ENCODE data around the gene SLC43A1. TPM values are rescaled to one million over a fixed set of nuclear protein-coding genes. Genes with fewer than 3 reads are reported as not detected.
A peak's percentile ranks its signal among the peaks of the same experiment; 100 is the strongest.

The SLC43A1 gene
- total RNA-seq, 1 experiment from 2014 or later: 27.1 TPM

DNA sequence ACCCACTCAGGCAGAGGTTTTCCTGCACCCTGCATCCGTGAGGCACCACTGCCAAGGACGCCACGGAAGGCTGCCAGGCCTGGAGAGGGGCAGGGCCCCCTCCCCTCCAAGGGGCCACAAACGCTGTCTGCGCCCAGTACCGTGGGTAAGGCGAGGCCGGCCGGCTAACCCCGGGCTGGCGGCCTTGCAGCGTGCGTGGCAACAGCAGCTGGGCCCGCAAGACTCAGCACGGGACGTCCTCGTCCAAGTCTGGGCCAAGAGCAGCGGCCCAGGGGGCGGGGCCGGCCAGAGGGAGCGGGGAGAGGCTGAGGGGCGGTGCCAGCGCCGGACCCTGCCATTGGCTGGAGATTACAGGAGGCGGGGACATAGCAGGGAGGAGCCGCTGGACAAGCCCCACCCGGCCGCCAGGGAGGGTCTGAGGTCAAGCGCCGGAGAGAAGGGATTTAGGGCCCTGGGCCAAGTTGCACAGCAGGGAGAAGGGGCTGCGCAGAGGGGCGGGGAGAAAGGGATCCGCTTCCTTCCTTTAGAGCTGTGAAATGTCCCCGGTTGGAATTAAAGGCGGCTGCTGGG, 16.0 kb downstream of the SLC43A1 start (continued):
- TF ChIP-seq, protein P1, sequence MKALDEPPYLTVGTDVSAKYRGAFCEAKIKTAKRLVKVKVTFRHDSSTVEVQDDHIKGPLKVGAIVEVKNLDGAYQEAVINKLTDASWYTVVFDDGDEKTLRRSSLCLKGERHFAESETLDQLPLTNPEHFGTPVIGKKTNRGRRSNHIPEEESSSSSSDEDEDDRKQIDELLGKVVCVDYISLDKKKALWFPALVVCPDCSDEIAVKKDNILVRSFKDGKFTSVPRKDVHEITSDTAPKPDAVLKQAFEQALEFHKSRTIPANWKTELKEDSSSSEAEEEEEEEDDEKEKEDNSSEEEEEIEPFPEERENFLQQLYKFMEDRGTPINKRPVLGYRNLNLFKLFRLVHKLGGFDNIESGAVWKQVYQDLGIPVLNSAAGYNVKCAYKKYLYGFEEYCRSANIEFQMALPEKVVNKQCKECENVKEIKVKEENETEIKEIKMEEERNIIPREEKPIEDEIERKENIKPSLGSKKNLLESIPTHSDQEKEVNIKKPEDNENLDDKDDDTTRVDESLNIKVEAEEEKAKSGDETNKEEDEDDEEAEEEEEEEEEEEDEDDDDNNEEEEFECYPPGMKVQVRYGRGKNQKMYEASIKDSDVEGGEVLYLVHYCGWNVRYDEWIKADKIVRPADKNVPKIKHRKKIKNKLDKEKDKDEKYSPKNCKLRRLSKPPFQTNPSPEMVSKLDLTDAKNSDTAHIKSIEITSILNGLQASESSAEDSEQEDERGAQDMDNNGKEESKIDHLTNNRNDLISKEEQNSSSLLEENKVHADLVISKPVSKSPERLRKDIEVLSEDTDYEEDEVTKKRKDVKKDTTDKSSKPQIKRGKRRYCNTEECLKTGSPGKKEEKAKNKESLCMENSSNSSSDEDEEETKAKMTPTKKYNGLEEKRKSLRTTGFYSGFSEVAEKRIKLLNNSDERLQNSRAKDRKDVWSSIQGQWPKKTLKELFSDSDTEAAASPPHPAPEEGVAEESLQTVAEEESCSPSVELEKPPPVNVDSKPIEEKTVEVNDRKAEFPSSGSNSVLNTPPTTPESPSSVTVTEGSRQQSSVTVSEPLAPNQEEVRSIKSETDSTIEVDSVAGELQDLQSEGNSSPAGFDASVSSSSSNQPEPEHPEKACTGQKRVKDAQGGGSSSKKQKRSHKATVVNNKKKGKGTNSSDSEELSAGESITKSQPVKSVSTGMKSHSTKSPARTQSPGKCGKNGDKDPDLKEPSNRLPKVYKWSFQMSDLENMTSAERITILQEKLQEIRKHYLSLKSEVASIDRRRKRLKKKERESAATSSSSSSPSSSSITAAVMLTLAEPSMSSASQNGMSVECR (CRISPR knock-in tag; IDR thresholded peaks at IDR 0.05; ENCODE audit: borderline replicate concordance): no peak
- TF ChIP-seq SP1 (CRISPR knock-in tag; conservative IDR thresholded peaks at IDR 0.05) (peak; percentile 70; the same call in 1 of the 2 replicates), ZNF423 (CRISPR knock-in tag; IDR thresholded peaks at IDR 0.05) (no peak), RORB (CRISPR knock-in tag; IDR thresholded peaks at IDR 0.05) (no peak), ZNF416 (CRISPR knock-in tag; IDR thresholded peaks at IDR 0.05) (no peak), ZBTB21 (CRISPR knock-in tag; IDR thresholded peaks at IDR 0.05; ENCODE audit: borderline replicate concordance) (no peak), EMX1 (CRISPR knock-in tag; IDR thresholded peaks at IDR 0.05) (no peak), HMGA2 (CRISPR knock-in tag; IDR thresholded peaks at IDR 0.05) (no peak), TEAD1 (CRISPR knock-in tag; IDR thresholded peaks at IDR 0.05) (no peak), SOX15 (CRISPR knock-in tag; IDR thresholded peaks at IDR 0.05) (no peak), ZNF671 (CRISPR knock-in tag; IDR thresholded peaks at IDR 0.05) (no peak), ETV6 (CRISPR knock-in tag; IDR thresholded peaks at IDR 0.05) (no peak), KAT7 (CRISPR knock-in tag; IDR thresholded peaks at IDR 0.05; ENCODE audit: borderline replicate concordance) (no peak), MXD4 (CRISPR knock-in tag; IDR thresholded peaks at IDR 0.05; ENCODE audit: borderline replicate concordance) (no peak)
- TF ChIP-seq, protein P2, sequence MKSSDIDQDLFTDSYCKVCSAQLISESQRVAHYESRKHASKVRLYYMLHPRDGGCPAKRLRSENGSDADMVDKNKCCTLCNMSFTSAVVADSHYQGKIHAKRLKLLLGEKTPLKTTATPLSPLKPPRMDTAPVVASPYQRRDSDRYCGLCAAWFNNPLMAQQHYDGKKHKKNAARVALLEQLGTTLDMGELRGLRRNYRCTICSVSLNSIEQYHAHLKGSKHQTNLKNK (CRISPR knock-in tag; IDR thresholded peaks at IDR 0.05): no peak
- TF ChIP-seq, protein P3, sequence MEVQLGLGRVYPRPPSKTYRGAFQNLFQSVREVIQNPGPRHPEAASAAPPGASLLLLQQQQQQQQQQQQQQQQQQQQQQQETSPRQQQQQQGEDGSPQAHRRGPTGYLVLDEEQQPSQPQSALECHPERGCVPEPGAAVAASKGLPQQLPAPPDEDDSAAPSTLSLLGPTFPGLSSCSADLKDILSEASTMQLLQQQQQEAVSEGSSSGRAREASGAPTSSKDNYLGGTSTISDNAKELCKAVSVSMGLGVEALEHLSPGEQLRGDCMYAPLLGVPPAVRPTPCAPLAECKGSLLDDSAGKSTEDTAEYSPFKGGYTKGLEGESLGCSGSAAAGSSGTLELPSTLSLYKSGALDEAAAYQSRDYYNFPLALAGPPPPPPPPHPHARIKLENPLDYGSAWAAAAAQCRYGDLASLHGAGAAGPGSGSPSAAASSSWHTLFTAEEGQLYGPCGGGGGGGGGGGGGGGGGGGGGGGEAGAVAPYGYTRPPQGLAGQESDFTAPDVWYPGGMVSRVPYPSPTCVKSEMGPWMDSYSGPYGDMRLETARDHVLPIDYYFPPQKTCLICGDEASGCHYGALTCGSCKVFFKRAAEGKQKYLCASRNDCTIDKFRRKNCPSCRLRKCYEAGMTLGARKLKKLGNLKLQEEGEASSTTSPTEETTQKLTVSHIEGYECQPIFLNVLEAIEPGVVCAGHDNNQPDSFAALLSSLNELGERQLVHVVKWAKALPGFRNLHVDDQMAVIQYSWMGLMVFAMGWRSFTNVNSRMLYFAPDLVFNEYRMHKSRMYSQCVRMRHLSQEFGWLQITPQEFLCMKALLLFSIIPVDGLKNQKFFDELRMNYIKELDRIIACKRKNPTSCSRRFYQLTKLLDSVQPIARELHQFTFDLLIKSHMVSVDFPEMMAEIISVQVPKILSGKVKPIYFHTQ (CRISPR knock-in tag; IDR thresholded peaks at IDR 0.05): no peak
- TF ChIP-seq, protein P4, sequence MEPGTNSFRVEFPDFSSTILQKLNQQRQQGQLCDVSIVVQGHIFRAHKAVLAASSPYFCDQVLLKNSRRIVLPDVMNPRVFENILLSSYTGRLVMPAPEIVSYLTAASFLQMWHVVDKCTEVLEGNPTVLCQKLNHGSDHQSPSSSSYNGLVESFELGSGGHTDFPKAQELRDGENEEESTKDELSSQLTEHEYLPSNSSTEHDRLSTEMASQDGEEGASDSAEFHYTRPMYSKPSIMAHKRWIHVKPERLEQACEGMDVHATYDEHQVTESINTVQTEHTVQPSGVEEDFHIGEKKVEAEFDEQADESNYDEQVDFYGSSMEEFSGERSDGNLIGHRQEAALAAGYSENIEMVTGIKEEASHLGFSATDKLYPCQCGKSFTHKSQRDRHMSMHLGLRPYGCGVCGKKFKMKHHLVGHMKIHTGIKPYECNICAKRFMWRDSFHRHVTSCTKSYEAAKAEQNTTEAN (CRISPR knock-in tag; IDR thresholded peaks at IDR 0.05): no peak
- TF ChIP-seq, protein P5, sequence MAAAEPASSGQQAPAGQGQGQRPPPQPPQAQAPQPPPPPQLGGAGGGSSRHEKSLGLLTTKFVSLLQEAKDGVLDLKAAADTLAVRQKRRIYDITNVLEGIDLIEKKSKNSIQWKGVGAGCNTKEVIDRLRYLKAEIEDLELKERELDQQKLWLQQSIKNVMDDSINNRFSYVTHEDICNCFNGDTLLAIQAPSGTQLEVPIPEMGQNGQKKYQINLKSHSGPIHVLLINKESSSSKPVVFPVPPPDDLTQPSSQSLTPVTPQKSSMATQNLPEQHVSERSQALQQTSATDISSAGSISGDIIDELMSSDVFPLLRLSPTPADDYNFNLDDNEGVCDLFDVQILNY (CRISPR knock-in tag; IDR thresholded peaks at IDR 0.05): 0 out of 2 replicates have a peak, but pooled peaks have one; percentile 25
- TF ChIP-seq, protein P6, sequence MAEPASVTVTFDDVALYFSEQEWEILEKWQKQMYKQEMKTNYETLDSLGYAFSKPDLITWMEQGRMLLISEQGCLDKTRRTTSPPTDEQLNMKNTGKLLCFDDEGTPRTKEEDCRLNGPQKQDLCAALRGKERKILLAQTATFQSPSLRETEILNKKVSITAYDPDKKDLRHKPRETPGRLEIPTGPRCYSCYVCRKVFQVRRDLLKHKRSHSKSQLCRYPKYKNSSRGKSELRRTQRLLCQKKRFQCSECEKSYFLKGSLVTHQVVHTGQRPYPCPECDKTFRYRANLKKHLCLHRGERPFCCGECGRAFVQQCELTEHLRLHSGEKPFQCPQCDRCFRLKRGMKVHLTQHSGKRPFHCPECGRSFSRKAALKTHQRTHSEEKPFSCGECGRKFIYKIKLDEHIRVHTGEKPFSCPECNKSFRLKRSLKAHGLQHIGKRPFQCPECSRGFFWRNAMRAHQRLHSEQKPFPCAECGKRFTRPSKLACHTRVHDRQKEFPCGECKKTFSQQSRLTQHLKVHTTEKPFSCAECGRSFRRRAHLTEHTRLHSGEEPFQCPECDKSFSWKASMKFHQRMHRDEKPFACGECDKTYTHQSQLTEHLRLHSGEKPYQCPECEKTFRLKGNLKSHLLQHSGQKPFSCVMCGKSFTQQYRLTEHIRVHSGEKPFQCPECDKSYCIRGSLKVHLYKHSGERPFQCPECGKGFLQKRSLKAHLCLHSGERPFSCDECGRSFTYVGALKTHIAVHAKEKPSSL (CRISPR knock-in tag; conservative IDR thresholded peaks at IDR 0.05): no peak
- TF ChIP-seq, protein P7, sequence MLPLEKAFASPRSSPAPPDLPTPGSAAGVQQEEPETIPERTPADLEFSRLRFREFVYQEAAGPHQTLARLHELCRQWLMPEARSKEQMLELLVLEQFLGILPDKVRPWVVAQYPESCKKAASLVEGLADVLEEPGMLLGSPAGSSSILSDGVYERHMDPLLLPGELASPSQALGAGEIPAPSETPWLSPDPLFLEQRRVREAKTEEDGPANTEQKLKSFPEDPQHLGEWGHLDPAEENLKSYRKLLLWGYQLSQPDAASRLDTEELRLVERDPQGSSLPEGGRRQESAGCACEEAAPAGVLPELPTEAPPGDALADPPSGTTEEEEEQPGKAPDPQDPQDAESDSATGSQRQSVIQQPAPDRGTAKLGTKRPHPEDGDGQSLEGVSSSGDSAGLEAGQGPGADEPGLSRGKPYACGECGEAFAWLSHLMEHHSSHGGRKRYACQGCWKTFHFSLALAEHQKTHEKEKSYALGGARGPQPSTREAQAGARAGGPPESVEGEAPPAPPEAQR (CRISPR knock-in tag; IDR thresholded peaks at IDR 0.05): no peak
- TF ChIP-seq, protein P8, sequence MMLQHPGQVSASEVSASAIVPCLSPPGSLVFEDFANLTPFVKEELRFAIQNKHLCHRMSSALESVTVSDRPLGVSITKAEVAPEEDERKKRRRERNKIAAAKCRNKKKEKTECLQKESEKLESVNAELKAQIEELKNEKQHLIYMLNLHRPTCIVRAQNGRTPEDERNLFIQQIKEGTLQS (CRISPR knock-in tag; conservative IDR thresholded peaks at IDR 0.05): no peak
- TF ChIP-seq, protein P9, sequence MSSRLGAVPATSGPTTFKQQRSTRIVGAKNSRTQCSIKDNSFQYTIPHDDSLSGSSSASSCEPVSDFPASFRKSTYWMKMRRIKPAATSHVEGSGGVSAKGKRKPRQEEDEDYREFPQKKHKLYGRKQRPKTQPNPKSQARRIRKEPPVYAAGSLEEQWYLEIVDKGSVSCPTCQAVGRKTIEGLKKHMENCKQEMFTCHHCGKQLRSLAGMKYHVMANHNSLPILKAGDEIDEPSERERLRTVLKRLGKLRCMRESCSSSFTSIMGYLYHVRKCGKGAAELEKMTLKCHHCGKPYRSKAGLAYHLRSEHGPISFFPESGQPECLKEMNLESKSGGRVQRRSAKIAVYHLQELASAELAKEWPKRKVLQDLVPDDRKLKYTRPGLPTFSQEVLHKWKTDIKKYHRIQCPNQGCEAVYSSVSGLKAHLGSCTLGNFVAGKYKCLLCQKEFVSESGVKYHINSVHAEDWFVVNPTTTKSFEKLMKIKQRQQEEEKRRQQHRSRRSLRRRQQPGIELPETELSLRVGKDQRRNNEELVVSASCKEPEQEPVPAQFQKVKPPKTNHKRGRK (CRISPR knock-in tag; IDR thresholded peaks at IDR 0.05; ENCODE audit: borderline replicate concordance): no peak
- TF ChIP-seq, protein P10, sequence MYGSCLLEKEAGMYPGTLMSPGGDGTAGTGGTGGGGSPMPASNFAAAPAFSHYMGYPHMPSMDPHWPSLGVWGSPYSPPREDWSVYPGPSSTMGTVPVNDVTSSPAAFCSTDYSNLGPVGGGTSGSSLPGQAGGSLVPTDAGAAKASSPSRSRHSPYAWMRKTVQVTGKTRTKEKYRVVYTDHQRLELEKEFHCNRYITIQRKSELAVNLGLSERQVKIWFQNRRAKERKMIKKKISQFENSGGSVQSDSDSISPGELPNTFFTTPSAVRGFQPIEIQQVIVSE (CRISPR knock-in tag; IDR thresholded peaks at IDR 0.05; ENCODE audit: borderline replicate concordance): no peak
